GM19193 (cell line): ENCODE data around the gene BIRC2.

Experiments
- POLR2A ChIP-seq: IDR thresholded peaks from 4 replicates; pipeline ENCODE4 v1.6.1; 2011; ENCODE audit not compliant: insufficient read depth, insufficient read length; ENCODE audit errors: extremely low read depth

The BIRC2 gene

DNA sequence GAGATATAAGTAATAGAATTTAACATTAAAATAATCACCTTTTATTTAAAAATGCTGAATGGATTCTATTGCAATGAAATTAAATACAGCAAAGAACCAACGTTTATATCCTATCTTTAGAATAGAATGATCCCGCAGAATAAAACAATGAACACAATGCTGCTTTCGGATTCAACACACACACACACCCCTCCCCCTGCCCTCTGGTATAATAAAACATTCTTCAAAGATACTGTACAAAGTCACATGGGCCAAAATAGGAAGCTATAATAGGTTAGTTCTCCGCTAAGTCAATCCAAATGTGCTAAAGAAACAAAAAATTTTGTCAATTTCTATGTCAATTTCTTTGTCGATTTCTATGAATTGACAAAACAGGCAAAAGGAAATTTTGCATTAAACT lies 58.5 kb downstream of the BIRC2 start:
- TF ChIP-seq POLR2A: no peak

- TF ChIP-seq POLR2A: no peak
These were observed 59.1 kb downstream of the BIRC2 start for GRCh38 chr11:102406099-102406498.

DNA sequence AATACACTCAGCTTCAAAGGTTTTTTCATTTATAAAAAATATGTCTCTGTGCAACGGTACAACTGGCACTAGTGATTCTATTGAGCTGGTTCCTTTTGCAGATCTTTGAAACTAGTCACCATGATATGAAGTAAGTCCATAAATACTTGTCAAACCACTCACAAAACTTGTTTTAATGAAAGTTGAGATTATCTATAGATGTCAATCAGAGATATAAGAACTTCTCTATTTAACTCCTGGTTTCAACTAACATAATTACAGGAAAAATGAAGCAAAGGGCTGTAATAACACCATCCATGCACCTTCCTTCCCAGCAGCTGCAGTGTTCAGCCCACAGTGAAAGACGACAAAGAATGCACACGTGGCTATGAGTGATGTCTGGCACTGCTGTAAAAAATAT lies 60.9 kb downstream of the BIRC2 start:
- no peak for TF ChIP-seq POLR2A

DNA sequence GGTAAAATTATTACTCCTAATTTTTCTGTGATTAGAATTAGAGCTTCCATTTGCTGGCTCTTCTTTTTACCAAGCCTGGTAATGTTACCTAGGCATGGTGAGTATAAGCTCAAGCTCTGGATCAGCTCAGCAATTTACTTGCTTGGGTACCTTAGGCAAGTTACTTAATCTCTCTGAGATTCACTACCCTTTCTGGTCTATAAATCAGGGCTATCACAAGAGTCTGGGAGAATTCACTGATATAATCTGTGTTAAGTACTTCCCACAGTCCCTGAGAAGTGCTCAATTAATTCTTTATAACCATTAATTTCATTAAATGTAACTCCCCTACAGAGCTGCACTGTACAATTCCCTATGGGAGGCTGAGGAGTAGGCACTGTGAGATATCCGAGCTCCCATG lies 61.3 kb downstream of the BIRC2 start:
- no peak for TF ChIP-seq POLR2A

- no peak for TF ChIP-seq POLR2A
These were observed 63.4 kb downstream of the BIRC2 start for GRCh38 chr11:102410382-102410784.

- TF ChIP-seq POLR2A: no peak
These were observed 64.1 kb downstream of the BIRC2 start for GRCh38 chr11:102411142-102411541.

- no peak for TF ChIP-seq POLR2A
These were observed 66.5 kb downstream of the BIRC2 start for GRCh38 chr11:102413497-102413896.

GRCh38 chr11:102414559-102414958 lies 67.5 kb downstream of the BIRC2 start:
- no peak for TF ChIP-seq POLR2A

- TF ChIP-seq POLR2A: no peak
These were observed 68.4 kb downstream of the BIRC2 start for GRCh38 chr11:102415304-102415916.

DNA sequence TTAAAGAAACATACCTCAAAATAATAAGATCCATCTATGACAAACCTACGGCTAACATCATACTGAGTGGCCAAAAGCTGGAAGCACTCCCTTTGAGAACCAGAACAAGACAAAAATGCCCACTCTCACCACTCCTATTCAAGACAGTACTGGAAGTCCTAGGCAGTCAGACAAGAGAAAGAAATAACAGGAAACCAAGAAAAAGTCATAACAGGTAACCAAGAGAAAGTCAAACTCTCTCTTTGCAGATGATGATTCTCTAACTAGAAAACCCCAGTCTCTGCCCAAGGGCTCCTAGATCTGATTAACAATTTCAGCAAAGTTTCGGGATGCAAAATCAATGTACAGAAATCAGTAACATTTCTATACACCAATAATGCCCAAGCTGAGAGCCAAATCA lies 70.0 kb downstream of the BIRC2 start:
- TF ChIP-seq POLR2A: no peak

DNA sequence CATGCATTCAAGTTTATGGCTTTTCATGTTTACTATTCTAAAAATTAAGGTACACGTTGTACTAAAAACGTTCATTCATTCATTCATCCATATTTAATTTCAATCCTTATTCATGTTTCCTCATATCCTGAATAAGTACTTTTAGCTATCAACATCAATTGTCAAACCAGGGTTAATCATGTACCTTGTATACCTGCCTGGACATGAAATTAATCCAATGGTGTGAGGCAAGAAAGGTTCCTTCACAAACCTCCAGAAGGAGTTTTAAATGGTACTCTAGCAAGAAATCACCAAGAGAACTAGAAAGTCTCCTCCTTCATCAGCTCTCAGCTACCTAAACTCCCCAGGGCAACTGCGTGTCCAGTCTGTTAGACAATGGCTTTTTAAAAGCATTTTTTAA lies 72.2 kb downstream of the BIRC2 start:
- no peak for TF ChIP-seq POLR2A

GRCh38 chr11:102420547-102420946 lies 73.5 kb downstream of the BIRC2 start:
- no peak for TF ChIP-seq POLR2A

DNA sequence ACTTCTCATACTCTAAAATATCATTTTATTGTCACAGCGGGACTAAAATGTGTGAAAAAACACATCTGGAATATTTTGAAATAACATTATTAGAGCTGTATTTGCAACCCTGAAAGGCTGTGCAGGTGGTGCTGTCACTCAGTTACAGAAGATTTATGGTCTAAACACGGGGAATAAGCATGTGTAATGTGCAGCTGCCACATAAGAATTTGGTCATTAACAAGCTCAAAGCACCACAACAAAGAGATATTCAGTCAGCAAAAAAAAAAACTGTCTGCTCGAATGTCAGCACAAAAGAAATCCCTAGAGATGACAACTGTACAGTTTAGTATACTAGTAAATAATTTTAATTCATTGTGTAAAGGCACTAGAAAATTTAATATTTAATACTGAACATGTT lies 74.2 kb downstream of the BIRC2 start:
- TF ChIP-seq POLR2A: no peak

GRCh38 chr11:102422817-102423712 lies 76.1 kb downstream of the BIRC2 start:
- no peak for TF ChIP-seq POLR2A

- TF ChIP-seq POLR2A: no peak
These were observed 76.9 kb downstream of the BIRC2 start for GRCh38 chr11:102423936-102424335.

DNA sequence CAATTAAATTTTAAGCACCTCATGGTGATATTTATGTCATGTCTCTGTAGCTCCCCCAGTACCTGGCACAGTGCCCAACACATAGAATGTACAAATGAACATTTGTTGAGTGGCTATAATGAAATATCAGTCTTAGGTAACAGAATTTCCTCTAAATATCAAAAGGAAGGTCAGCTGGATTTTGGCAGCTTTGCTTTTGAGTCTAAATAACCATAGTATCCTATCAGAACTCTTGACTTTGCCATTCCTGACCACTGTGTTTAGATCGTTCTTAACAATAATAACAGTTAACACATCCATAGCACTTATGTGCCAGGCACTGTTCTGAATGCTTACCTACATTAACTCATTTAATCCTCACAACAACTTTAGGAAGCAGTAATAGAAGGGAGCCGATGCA lies 79.0 kb downstream of the BIRC2 start:
- TF ChIP-seq POLR2A: no peak

- TF ChIP-seq POLR2A: no peak
These were observed 79.6 kb downstream of the BIRC2 start for GRCh38 chr11:102426570-102426969.

DNA sequence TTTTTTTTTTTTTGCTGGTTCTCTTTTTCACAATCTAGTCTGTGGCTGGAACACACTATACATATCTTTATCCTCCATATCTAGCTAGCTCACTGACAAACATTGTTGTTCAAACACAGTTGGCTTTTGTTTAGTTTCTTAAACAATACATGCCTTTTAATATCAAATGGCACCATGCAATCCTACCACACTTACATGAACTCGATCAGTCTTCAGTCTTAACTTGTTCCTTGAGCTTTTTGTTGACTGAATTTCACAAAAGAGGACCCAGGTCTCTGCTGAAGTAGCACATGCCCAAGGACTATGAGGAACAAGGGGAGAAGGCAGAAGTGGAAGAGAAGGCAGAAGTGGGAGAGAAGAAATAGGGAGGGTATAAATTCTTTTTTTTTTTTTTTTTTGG lies 80.1 kb downstream of the BIRC2 start:
- TF ChIP-seq POLR2A: no peak
